ENCODE measurements around the gene CNR2.
"Not testable (repeated sequence)": the region's sequence is repeated elsewhere in the genome, so short reads cannot be mapped to it uniquely, and the experiment has no call there.

Gene CNR2

DNA sequence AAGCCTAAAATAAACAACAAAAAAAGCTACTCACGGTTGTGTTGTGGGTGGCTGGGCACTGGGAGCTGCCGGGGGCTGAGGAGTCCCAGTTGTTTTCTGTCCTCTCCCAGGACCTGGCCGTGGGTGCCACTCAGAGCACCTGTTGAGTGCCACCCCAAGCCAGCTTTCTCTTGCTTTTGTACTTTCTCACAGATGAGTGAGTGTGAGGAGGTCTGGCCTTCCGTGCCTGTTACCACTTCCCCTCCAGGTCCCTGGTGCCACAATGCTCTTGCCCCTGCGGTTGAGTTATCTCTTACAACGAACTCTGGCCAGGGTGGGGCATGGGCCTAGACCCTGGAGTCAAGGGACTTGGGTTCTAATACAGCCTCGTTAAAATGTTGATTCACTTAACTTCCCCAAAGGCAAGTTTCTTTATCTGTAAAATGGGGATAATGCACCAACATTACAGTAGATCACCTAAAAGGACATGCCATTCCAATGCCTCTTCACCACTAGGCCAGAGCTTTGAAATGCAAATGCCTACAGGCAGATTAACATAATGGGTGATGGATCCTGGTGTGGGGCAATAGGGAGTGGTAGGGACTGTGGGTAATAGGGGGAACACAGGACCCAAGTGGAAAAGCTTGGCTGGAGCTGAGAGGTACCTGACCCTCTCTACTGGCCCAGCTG, at the start of gene CNR2:
CNR2 (minus strand) TSS at position 151 of the 669 bp plus-strand sequence. CDS start 37,745 bp downstream, outside the sequence.
- Mint-ChIP-seq H3K36me3 (no peaks in the 10 kb centered on the region), H3K9me3 (no peaks in the 10 kb centered on the region), H3K27ac (peak within 1 kb of the TSS; percentile 63), H3K4me1 (peaks cover 64% of the 10 kb centered on the region), H3K4me3 (peak within 1 kb of the TSS; percentile 54)
- no peak for DNase-seq (ENCODE audit: low spot score in 2 of 2)
- ATAC-seq, result peak; percentile 46

- peak overlapping the region; percentile 100 for H3K27ac Mint-ChIP-seq
- H3K36me3 Mint-ChIP-seq, result peaks cover 75% of the 10 kb centered on the region
- DNase-seq (ENCODE audit: low spot score in 2 of 2) (peak in 1 of 2 donors; percentile 26), ATAC-seq (no peak)
- peak overlapping the region; percentile 100 for H3K4me3 Mint-ChIP-seq
- H3K9me3 Mint-ChIP-seq, result no peaks in the 10 kb centered on the region
- peaks cover 40% of the 10 kb centered on the region for H3K4me1 Mint-ChIP-seq
Observed at GRCh38 chr1:23960291-23961020, 47.3 kb upstream of the CNR2 start.

DNA sequence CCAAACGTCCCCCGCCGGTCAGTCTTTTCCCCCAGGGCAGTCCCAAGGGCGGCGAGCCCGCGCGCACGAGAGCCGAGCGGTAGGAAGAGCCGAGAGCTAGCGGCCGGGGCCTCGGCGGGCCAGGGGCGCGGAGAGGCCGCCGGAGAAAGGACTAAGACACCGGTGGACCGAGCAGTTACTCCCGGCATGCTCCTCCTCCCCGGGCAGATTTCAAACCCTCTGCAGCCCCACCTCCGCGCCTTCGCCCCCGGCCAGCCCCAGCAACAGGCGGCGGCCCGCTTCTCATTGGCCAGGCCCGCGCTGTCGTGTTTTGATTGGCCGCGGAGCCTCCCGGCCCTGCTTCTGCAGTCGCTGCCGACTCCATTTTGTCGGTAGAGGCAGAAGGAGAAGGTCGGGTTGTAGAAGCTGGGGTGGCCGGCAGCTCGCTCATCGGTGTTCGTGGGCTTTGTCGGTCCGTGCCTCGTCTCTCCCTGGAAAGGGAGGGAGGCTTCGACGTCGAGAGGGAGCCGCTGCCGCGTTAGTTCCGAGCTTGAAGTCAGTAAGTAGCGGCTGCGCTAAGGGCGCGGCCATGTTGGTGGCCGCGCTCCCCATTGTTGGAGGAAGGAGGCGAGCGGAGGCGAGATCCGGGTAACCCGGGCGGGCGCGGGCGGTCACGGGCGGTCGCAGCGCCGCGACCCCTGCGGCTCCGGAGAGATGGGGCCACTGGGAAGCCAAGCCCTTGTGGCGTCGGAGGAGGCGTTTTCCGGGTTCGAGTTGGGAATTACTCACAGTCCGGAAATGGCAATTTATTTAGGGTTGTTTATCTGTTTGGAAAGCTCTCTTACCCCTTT, 46.5 kb upstream of the CNR2 start, which contains the start of gene PNRC2:
PNRC2 (plus strand) TSS at position 368 of the 830 bp plus-strand sequence. CDS start 1,630 bp downstream, outside the sequence.
- Mint-ChIP-seq H3K4me3 (peak within 1 kb of the TSS; percentile 100), H3K36me3 (peaks cover 67% of the 10 kb centered on the region), H3K27ac (peak within 1 kb of the TSS; percentile 100), H3K9me3 (no peaks in the 10 kb centered on the region), H3K4me1 (peaks cover 40% of the 10 kb centered on the region)
- DNase-seq (ENCODE audit: low spot score in 2 of 2) (peak; percentile 90 to 97), ATAC-seq (peak; percentile 92)

- Mint-ChIP-seq H3K4me3 (peak overlapping the region; percentile 100), H3K4me1 (peaks cover 32% of the 10 kb centered on the region), H3K9me3 (no peaks in the 10 kb centered on the region), H3K36me3 (peaks cover 59% of the 10 kb centered on the region), H3K27ac (peak overlapping the region; percentile 100)
- DNase-seq (ENCODE audit: low spot score in 2 of 2), result peak; percentile 77 to 94
- peak; percentile 90 for ATAC-seq
Observed at GRCh38 chr1:23958810-23959460, 45.8 kb upstream of the CNR2 start.

DNA sequence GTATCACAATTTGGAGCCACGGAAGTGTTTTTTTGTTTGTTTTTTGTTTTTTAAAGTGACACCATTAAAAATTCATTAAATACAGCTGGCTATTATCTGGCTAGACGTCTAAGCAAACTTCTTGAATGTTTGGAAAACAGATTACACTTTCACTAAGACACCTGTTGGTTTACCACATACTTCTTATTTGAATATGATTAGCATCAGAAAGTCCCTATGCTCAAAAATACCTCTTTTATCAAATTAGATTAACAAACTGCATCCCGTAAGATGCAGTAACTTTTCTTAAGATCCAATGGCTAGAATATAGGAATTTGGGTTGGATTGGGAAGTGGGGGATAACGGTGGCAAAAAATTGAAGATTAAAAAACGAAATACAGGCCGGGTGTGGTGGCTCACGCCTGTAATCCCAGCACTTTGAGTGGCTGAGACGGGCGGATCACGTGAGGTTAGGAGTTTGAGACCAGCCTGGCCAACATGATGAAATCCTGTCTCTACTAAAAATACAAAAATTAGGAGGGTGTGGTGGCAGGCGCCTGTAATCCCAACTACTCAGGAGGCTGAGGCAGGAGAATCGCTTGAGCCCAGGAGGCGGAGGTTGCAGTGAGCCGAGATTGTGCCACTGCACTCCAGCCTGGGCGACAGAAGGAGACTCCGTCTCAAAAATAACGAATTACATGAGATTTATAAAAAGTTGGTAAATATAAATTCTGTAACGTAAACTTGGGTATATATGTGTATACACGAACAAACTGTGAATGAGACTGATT, 45.1 kb upstream of the CNR2 start:
- DNase-seq (ENCODE audit: low spot score in 2 of 2), result peak in 1 of 2 donors; percentile 48
- Mint-ChIP-seq H3K36me3 (peaks cover 52% of the 10 kb centered on the region), H3K27ac (peak overlapping the region; percentile 100), H3K4me3 (peak overlapping the region; percentile 100), H3K4me1 (peaks cover 27% of the 10 kb centered on the region)
- not testable (repeated sequence) for ATAC-seq, H3K9me3 Mint-ChIP-seq

- no peaks in the 10 kb centered on the region for H3K9me3 Mint-ChIP-seq
- peaks cover 27% of the 10 kb centered on the region for H3K4me1 Mint-ChIP-seq
- ATAC-seq (no peak), DNase-seq (ENCODE audit: low spot score in 2 of 2) (peak in 1 of 2 donors; percentile 33)
- H3K4me3 Mint-ChIP-seq, result no peak overlapping the region
- H3K27ac Mint-ChIP-seq, result no peak overlapping the region
- H3K36me3 Mint-ChIP-seq, result peaks cover 41% of the 10 kb centered on the region
Observed at GRCh38 chr1:23957096-23957495, 43.9 kb upstream of the CNR2 start.

- ATAC-seq (peak; percentile 76), DNase-seq (ENCODE audit: low spot score in 2 of 2) (peak in 1 of 2 donors; percentile 30)
- Mint-ChIP-seq H3K27ac (no peak overlapping the region), H3K4me1 (peaks cover 8% of the 10 kb centered on the region), H3K4me3 (no peak overlapping the region), H3K36me3 (peaks cover under 1% of the 10 kb centered on the region), H3K9me3 (no peaks in the 10 kb centered on the region)
Observed at GRCh38 chr1:23953020-23953419, 39.9 kb upstream of the CNR2 start.

GRCh38 chr1:23947366-23947765, 34.2 kb upstream of the CNR2 start:
- no peak overlapping the region for H3K27ac Mint-ChIP-seq
- ATAC-seq (no peak), DNase-seq (ENCODE audit: low spot score in 2 of 2) (no peak)
- H3K9me3 Mint-ChIP-seq, result peaks cover 5% of the 10 kb centered on the region
- H3K4me3 Mint-ChIP-seq, result no peak overlapping the region
- H3K4me1 Mint-ChIP-seq, result no peaks in the 10 kb centered on the region
- no peaks in the 10 kb centered on the region for H3K36me3 Mint-ChIP-seq

DNA sequence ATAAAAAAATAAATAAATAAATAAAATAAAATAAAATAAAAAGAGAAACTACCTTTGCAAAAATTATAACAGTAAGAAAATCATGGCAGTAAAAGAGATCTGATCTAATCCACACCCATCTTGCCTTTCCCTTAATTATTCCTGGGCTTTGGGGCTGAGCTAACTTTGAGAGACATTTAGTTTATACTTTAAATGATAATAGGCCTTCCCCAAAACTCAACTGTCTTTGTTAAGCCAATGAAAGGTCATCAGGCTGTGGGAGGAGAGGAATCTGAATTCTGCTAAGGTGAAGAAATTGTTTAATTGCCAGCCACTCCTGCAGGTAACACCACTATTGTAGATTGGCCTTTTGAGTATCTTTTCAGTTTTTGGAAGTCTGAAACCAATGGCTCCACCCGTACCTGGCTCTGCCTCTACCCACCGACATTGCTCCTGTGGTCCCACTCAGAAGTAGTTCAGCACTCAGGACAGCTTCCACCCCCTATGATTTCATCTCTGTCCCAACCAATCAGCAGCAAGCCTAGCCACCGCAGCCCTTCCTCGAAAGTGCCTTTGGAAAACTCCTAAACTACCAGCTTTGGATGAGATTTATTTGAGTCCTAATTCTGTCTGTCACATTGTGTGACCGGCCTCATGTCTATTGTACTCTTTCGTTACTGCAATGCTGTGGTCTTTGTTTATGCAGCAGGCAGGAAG, 23.5 kb upstream of the CNR2 start:
- Mint-ChIP-seq H3K27ac (no peak overlapping the region), H3K4me1 (no peaks in the 10 kb centered on the region), H3K36me3 (no peaks in the 10 kb centered on the region), H3K9me3 (no peaks in the 10 kb centered on the region), H3K4me3 (no peak overlapping the region)
- ATAC-seq (no peak), DNase-seq (ENCODE audit: low spot score in 2 of 2) (no peak)

DNA sequence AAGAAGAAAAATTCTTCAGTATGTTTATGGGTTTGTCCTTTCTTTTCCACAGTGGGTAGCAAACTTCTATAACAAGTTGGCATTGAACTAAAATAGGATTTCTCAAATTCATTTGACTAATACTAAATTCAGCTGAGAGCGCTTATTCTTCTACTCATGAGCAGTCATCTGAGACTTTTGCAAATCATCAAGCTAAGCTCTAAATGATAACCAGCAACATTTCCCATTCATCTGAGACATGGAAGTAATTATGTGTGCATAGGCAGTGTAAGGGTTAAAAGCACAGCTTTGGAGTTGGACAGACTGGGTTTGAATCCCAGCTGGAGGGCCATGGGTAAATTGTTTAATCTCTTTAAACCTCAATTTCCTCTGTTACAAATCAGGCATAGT, 18.3 kb upstream of the CNR2 start:
- no peaks in the 10 kb centered on the region for H3K36me3 Mint-ChIP-seq
- H3K9me3 Mint-ChIP-seq, result no peaks in the 10 kb centered on the region
- no peak overlapping the region for H3K27ac Mint-ChIP-seq
- H3K4me1 Mint-ChIP-seq, result no peaks in the 10 kb centered on the region
- no peak for ATAC-seq
- DNase-seq (ENCODE audit: low spot score in 2 of 2), result no peak
- no peak overlapping the region for H3K4me3 Mint-ChIP-seq

DNA sequence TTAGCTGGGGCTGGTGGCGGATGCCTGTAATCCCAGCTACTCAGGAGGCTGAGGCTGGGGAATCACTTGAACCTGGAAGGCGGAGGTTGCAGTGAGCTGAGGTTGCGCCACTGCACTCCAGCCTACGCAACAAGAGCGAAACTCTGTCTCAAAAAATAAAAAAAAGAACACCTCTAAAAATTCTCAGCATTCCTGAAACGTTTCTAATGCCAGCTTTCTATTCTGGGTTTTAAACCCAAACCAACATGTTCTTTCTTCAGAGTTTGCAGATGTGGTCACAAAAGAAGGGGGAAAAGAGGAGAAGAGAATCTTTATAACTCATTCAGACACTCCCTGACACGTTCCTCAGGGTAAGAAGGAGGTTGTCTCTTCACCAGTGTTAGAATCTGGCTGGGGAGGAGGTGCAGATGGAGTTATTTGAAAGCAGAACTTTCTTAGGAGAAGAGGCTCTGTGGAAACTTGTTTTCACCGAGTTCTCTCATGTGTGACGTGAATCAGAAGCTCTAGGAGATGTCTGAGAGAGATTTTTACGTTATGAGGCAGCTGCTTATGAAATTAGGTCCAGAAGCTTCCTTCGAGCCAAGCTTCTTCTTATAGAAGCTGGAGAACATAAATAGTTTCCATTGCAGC, 17.8 kb upstream of the CNR2 start:
- Mint-ChIP-seq H3K27ac (peak overlapping the region; percentile 17), H3K4me3 (no peak overlapping the region), H3K9me3 (no peaks in the 10 kb centered on the region), H3K4me1 (no peaks in the 10 kb centered on the region), H3K36me3 (no peaks in the 10 kb centered on the region)
- no peak for DNase-seq (ENCODE audit: low spot score in 2 of 2)
- no peak for ATAC-seq

DNA sequence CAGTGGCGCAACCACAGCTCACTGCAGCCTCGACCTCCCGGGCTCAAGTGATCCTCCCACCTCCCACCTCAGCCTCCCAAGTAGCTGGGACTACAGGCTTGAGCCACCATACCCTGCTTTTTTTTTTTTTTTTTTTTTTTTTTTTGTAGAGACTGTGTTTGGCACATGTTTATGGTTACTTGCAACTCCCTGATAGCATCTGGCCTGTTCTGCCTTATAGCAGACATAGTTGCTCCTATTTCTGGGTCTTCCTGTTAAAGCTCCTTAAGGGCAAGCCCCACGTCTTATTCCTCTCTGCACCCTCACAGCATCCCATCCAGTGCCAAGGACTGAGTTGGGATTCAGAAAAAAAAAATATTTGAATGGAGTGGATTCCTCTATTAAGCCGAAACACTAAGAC, 17.1 kb upstream of the CNR2 start:
- DNase-seq (ENCODE audit: low spot score in 2 of 2) (no peak), ATAC-seq (no peak)
- H3K9me3 Mint-ChIP-seq, result no peaks in the 10 kb centered on the region
- no peaks in the 10 kb centered on the region for H3K36me3 Mint-ChIP-seq
- H3K27ac Mint-ChIP-seq, result no peak overlapping the region
- no peak overlapping the region for H3K4me3 Mint-ChIP-seq
- H3K4me1 Mint-ChIP-seq, result no peaks in the 10 kb centered on the region

- Mint-ChIP-seq H3K36me3 (no peaks in the 10 kb centered on the region), H3K9me3 (no peaks in the 10 kb centered on the region), H3K4me1 (no peaks in the 10 kb centered on the region), H3K4me3 (no peak overlapping the region), H3K27ac (no peak overlapping the region)
- ATAC-seq, result no peak
- DNase-seq (ENCODE audit: low spot score in 2 of 2), result no peak
Observed at GRCh38 chr1:23928789-23929188, 15.6 kb upstream of the CNR2 start.
